ENCODE results near the gene INTS2.

DNA sequence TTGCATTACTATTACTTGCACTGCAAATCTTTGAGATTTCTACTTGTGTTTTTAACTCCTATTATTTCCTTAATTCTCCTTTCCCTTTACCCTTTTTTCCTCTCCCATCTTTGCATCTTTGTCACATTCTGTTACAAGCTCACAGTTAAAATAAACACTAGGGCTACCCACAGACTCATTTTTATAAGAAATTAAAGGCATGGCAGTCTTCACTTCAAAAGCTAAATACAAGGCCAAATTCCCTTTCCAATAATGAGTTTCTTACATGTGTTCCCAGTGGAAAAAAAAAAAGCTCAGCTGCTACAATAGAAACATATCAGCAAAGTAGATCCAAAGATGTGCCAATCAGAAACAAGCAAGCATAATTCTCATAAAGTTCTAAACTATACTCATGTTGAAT lies 60.7 kb downstream of the INTS2 start:
- TF ChIP-seq EZH2phosphoT487 (conservative IDR thresholded peaks at IDR 0.05; ENCODE audit: low read length) = no peak
- TF ChIP-seq, protein P1, sequence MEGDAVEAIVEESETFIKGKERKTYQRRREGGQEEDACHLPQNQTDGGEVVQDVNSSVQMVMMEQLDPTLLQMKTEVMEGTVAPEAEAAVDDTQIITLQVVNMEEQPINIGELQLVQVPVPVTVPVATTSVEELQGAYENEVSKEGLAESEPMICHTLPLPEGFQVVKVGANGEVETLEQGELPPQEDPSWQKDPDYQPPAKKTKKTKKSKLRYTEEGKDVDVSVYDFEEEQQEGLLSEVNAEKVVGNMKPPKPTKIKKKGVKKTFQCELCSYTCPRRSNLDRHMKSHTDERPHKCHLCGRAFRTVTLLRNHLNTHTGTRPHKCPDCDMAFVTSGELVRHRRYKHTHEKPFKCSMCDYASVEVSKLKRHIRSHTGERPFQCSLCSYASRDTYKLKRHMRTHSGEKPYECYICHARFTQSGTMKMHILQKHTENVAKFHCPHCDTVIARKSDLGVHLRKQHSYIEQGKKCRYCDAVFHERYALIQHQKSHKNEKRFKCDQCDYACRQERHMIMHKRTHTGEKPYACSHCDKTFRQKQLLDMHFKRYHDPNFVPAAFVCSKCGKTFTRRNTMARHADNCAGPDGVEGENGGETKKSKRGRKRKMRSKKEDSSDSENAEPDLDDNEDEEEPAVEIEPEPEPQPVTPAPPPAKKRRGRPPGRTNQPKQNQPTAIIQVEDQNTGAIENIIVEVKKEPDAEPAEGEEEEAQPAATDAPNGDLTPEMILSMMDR (IDR thresholded peaks at IDR 0.05; ENCODE audit: insufficient read depth, low read length, poor library complexity, severe bottlenecking) = no peak
